ENCODE results near the gene HOXA9.

The HOXA9 gene

DNA sequence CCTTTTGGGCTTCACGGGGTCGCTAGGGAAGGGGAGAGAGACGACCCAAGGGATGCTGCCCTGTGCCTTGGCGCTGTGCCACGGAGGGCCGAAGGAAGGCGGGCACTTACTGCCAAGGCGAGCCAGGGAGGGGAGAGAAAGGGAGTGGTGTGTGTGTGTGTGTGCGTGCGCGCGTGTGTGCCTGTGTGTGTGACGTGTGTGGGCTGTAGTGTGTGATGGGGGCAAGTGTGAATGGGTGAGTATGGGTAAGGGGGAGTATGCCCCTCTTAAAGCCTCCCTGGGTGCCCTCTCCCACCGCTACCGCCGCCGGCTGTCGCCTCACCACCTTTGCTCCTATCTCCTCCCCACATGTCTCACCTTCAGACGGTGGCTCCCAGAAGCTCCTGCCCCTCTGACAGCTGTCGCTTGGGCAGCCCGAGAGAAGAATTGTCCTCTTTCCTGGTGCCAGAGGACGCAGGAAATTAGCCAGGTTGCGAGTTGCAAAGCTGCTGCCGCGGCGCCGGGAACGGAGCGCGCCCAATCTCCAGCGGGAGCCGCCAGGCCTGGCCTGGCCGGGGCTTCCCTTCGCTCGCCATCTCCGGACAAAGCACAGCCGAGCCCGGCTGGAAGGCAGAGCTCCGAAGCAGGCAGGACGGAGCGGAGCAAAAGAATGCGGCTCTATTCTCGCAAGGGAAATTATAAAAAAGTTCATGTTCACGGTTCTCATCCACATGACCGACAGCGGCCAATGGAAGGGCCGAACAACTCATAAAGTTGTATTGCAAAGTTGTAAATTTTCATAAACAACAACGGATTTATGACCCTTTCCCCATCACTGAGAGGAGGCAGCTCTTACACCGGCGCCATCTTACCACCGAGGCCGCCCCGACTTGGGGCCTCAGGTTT, 13.2 kb downstream of the HOXA9 start, which contains the start of gene HOXA3:
TSS of gene HOXA3 (minus strand) at position 653 of the 885 bp plus-strand sequence. CDS start 41,943 bp downstream, outside the sequence.
- DNase-seq, result no peak

DNA sequence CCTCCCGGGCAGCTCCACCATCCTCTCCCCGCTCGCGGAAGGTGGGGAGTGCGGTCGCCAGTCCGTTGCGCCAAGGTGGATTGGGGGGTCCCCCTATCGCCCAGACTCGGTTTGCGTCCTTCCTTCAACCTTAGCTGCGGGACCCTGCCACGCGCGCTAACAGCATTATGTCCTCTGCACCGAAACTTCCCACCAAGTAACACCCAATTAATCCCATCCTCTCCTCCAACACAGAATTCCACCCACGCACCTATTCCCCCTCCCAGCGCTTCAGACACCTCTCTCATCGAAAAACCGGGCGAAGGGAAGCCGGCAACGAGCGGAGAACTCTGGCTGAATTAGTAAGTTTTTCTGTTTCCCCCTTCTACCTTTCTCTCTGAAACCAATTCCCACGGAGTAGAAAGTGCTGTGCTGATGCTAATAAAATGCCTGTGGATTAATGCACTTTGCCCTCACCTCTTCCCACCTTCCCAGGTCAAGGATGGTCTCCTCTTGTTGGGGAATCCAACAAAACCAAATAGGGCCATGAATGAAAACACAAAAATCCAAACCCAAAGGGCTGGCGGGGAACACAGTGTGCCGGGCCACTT, 13.9 kb downstream of the HOXA9 start:
- DNase-seq, result no peak

DNA sequence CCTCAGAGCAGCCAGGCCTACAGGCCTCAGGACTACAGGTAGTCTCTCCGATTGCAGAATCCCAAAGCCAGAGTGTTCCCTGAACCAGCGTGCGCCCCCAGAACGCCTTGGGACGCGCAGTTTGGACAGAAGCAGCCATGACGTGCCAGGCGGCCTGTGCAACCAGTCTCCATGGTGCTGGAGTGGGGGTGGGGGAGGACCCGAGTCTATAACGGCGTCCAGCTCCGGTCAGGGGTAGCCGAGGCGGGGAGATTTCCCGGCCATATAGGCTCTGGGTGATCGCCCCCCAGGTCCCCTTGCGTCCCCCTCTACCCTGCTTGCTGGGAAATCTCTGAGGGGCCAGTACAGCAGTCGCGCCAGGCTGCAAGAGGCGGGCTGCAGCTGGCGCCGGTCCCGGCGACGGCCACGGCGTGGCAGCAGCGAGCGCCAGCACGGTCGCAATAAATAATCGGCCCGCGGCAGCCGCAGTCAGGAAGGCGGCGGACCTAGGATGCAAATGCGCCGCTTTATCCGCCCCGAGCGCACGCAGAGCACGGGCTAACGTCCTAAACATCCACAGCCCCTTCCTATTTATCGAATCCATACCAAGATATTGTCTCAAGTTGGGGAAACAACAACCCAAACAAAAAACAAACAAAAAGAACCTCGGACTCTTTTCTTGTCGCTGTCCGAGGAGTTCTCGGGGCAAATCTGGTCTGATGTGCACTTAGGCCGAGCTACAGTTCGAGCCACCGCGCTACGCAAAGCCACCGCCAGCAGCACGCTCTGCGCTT, 14.6 kb downstream of the HOXA9 start:
- DNase-seq, result peak; percentile 37 to 68 (median 55)

DNA sequence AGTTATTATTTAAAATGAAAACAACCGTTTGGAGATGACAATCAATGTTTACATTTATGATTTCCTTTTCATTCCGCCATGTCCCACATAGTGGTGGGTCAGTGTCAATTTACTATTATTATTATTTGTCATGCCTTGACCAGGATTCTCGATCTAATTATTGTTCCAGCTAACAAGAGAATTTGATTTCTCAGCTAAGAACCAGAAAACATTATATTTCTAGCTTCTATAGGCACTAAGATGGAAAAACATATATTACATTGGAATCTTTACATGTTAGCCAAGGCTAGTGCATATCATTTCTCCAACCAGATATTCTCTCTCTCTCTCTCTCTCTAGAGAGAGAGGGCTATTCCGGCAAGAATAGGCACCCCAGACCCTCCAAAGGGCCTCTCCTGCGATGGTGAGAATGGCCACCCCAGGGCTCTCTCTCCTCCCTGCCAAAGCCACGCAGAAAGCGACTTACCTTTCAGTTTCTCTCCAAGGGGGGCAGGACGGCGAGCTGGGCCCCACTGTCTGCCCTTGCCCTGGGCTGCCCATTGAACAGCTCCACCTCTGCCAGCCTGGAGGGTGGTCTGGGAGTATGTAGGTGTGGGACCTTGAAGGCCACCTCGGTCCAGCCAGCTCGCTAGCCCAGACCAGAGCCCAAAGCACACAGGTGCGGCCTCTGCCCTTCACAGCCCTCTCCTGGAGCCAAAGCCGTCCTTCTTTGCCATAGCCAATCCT, 15.3 kb downstream of the HOXA9 start:
- DNase-seq, result no peak

DNA sequence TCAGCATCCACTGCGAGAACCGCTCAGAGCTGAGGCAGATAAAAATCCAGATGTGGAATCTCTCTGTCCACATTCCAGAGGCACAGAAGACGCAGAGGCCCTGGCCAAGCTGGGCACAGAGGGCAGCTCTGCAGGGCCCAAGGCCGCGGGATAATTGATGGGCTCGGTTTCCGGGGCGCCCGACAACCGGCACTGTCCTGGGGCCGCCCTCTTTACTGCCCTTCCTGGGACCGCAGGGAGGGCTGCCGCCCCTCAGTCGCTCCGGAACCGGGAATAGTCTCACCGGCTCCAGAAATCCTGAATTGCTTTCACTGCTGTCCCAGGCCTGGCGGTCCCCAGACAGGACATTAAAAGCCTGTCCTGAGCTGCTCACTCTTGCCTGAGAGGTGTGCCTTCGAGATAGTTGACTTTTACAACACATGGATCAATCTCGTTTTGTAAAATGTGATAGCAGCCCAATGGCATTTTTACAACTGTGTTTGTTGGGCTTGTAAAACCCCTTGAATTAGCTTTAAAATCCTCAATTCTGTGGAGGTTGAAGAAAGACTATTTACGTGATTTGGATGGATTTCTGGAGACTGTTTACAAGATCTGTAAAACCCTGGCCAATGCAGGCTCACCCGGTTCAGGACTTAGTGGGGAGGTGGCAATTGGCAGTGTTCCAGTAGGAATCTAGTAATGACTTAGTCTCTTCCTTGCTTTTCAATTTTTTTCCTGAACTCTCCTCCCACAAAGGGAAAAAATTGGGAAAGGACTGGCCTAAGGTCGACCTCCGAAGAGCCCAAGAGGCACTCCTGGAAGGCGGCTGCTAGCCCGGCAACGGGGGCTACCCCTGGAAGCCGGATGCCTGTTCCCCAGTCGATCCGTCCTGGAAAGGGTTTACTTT, 16.3 kb downstream of the HOXA9 start:
- DNase-seq, result no peak

DNA sequence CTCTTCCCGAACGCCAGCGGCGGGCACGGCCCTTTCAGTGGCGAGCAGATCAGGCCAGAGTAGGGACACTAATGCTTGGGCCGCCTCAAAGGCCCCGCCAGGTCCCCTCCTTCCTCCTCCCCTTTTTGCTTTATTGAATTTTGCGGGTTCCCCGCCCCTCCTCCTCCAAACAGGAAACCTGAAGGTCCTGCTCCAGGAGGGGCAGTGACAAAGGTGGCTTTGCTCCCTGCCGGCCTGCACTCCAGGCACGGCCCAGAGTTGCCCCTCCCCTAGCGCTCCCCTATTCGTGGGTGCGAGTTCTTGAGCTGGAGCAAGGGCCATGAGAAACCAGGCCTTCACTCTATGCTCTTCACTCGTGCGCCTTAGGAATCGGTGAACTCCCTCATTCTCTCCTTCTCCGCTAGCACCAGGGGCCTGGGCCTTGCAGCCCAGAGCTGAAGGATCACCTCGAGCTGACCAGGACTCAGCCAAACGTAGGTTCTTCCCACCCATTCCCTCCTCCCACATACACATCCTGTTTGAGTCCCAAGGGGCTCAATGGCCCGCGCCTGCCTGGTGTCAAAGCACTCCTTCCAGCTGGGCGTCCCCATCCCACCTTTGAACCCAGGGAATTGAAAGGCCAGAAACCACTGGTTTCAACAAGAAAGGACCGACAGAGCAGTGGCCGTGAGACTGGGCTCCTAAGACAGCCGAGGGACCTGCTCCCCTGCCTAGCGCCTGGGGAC, 17.1 kb downstream of the HOXA9 start:
- DNase-seq, result no peak

DNA sequence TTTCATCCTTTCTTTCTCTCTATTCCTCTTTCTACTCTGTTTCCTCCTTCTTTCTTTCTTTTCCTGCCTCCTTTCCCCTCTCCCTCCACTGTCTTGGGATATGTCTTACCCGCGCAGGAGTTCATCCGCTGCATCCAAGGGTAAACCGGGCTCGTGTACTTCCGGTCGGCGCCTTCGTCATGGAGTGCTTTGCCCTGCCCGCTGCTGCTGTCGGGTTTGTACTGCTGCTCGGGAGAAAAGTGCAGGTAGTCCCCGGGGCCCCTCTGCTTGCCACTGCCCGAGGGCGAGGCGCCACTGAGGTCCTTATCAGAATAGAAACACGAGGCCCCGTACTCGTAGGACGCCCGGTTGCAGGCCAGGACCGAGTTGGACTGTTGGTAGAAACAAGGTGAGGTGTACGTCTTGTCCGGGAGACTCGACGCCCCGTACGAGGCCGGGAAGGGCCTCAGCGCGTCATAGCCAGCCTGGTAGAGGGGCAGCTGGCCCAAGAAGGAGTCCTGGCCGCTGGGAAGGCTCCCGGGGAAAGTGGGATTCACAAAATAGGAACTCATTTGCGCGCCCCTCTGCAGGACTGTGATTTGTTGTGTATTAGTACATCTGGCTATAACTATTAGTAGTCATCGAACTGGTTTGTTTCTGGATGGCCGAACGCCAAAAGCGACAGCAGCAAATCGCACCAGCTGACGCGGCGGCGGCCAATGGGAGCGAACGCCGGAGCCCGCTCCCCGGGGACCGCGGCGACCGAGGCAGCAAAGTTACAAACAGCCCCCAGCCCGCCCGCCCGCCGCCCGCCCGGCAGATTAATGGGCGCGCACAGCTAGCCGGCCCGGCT, 17.9 kb downstream of the HOXA9 start, which contains the start of gene HOXA6:
TSS of gene HOXA6 (minus strand) at position 576 of the 832 bp plus-strand sequence. CDS start at position 551, 25 bp downstream.
- no peak for DNase-seq

DNA sequence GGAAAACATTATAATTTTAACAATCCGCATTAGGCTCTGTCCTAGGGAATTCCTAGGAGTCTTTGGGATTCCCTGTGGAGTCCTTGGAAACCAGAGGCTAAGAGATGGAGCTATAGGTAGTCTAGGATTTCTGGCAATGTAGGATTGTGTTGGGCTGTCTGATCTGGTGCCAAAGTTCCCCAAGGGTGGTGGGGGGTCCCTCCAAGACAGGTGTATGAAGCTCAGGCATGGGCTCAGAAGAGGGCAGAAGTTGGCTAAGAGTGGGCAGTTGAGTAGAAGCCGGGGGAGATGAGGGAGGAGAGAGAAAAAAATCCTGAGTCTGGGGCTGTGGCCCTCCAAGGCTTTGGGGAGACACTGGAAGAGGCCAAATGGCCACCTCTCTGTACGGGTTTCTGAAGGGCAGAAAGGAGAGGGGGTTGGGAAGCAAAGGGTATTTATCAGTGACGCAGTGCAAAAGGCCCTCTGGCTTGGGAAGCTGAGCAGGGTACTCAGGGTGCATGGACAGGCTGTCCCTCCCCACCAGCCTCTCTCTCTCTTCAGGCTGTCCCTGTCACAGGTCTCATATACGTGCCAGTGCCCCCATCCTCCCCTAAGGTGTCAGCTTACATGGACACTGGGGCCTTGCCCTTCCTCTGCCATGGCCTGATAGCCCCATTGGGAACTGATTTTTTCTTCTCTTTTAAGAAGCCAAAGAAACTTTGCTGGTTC, 18.7 kb downstream of the HOXA9 start:
- DNase-seq, result no peak

DNA sequence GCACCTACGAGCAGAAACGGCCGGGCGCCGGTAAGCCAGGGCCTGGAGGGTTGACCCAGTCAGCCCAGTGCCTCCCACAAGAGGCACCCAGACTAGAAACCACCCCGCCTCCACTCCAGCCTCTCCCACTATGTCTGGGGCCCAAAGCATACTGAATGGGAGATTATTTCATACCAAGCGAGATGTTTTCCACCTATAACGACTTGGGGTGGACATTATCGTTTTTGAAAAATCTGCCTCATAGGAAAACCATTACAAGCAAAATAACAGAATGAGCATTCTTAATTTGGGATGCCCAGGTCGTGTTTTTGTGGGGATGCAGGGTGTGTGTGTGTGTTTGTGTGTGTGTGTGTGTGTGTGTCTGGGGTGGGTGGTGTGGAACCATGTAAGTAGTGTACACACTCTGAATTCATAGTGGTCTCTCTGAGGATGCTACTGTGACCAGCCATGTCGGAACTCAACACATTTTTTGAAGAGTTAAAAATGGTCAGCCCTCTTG, 19.4 kb downstream of the HOXA9 start:
- DNase-seq, result no peak

DNA sequence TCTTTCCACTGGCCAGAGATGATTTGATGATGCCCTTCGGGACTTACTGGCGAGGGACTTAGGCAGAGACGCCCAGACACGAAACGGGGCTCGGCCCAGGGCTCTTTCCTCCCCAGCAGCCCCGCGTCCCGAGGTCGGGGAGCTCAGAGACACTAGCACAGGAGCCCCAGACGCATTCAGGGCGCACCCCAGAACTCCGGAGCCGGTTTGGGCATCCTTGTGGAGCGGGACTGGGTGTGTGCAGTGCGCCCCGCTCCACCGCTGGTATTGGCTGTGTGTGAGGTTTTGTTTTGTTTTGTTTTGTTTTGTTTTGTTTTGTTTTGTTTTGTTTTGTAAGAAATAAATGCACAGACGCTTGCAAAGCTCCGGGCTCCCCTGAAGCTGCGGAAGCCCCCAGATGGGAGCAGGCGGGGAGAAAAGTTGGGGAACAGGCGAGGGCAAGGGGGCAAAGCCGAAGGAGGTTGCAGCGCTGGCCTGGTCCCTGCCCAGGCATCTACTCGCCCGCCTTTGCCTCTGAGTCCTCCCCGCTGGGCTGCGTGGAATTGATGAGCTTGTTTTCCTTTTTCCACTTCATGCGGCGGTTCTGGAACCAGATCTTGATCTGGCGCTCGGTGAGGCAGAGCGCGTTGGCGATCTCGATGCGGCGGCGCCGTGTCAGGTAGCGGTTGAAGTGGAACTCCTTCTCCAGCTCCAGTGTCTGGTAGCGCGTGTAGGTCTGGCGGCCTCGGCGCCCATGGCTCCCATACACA, 20.0 kb downstream of the HOXA9 start:
- no peak for DNase-seq

DNA sequence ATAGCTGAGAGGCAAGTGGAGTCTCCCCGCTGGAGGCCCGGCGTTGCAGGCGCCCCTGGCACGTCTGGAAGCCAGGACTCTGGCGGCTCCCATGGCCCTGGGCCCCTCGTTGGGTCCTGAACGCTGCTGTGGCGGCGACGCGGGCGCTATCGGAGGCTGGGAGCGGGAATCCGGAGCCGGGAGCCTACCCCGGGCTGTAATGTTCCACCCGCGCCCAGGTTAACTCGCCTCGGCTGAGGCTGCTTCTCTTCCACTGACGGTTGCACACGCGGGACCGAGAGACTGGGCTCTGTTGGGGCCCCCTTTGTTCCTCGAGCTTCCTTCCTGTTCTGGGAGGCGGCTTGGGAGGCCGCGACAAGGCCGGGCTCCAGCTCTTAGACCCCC, 20.6 kb downstream of the HOXA9 start:
- no peak for DNase-seq

DNA sequence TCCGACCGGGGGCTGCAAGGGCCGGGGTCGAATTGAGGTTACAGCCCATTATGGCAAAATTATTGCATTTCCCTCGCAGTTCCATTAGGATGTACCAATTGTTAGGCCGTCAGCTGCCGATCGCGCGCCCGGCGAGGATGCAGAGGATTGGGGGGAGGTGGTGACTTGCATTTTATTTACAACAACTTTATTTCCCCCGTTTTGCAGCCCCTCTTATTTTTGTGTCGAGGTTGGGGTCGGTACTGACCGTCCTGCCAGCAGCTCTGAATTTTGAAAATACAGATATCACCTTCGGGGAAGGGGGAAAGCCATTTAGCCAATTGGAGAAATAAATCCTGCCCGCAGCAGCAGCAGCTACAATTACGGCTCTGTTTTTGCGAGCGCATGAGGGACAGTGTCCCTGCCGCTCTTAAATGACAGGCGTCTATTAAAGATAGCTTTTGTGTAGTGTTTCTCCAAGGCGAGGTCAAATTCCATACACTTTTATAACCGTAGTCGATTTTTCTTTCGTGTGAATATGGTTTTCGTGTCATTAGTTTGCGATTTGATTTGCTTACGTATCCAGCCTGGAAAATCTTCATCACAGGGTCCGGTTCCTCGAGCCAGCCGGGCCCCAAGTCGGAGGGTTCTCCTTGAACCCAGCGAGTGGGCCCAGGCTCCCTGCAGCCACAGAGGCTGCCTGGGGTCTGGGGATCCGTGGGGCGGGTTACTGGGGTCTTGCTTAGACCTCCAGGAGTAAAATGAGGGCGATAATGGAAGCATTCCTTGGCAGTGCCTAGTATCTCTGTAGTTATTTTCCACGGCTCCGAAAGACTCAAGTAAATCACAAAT, 21.2 kb downstream of the HOXA9 start:
- no peak for DNase-seq

DNA sequence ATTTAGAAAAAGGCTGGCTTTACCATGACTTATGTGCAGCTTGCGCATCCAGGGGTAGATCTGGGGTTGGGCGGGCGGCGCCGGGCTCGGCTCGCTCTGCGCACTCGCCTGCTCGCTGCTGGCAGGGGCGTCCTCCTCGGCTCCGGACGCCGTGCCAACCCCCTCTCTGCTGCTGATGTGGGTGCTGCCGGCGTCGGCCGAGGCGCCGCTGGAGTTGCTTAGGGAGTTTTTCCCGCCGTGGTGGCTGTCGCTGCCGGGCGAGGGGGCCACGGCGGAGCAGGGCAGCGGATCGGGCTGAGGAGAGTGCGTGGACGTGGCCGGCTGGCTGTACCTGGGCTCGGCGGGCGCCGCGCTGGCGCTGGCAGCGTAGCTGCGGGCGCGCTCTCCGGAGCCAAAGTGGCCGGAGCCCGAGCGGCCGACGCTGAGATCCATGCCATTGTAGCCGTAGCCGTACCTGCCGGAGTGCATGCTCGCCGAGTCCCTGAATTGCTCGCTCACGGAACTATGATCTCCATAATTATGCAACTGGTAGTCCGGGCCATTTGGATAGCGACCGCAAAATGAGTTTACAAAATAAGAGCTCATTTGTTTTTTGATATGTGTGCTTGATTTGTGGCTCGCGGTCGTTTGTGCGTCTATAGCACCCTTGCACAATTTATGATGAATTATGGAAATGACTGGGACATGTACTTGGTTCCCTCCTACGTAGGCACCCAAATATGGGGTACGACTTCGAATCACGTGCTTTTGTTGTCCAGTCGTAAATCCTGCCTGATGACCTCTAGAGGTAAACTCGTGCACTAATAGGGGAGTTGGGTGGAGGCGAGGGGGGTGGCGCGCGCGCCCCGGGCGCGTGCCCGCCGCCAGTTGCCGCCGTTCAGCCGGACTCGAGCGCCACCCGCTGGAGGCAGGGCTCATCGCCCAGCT, 22.1 kb downstream of the HOXA9 start, which contains the start of gene HOXA5:
TSS of gene HOXA5 (minus strand) at position 659 of the 927 bp plus-strand sequence. CDS start at position 585, 74 bp downstream.
- no peak for DNase-seq

DNA sequence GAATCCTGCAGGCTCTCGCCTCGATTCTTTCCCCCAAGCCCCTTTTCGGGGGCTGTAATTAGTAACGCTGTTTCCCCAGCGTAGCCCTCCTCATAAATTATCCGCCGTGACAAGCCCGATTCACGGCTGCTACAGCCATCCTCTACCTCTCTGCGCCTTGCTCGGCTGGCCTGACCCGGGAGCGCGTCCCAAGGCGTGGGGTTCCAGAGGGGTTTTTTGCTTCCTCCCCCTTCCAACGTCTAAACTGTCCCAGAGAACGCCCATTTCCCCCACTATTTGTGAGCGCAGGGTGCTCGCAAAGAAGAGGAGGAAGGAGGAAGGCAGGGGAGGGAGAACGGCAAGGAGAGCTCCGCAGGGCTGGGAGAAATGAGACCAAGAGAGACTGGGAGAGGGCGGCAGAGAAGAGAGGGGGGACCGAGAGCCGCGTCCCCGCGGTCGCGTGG, 22.7 kb downstream of the HOXA9 start:
- no peak for DNase-seq

DNA sequence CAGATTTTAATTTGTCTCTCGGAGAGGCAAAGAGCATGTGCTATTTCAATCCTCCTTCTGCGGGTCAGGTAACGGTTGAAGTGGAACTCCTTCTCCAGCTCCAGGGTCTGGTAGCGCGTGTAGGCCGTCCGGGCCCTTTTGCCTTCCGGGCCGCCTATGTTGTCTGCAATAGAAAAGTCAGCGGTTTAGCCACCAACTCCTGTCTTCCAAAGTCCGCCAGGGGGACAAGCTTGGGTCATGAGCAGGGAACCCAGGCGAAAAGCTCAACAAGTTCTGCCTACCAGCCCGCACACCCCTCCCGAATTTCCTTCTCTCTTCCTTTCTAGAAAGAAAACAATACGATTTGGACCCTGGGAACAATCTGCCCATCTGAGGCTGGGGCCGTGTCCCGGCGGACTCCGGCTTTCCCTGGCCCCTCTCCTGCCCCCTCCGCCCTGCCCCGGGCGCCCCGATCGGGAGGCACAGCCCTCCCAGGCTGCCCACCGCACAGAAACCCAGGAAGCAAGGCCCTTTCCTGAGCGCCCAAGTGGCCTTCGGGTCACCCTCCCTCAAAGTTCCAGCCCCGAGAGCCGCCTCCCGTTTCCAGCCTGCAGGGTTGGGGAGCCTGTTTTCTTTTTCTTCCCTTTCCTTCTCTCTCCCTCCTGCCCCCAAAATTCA, 23.3 kb downstream of the HOXA9 start:
- DNase-seq, result no peak
